Femur (tissue), 1 donor: ENCODE data around the gene FKBP2.
A peak's percentile ranks its signal among the peaks of the same experiment; 100 is the strongest.

ENCODE experiments used
- DNase-seq: peaks from one replicate; pipeline ENCODE4 v3.0.0-alpha.2; 2017

The FKBP2 gene

DNA sequence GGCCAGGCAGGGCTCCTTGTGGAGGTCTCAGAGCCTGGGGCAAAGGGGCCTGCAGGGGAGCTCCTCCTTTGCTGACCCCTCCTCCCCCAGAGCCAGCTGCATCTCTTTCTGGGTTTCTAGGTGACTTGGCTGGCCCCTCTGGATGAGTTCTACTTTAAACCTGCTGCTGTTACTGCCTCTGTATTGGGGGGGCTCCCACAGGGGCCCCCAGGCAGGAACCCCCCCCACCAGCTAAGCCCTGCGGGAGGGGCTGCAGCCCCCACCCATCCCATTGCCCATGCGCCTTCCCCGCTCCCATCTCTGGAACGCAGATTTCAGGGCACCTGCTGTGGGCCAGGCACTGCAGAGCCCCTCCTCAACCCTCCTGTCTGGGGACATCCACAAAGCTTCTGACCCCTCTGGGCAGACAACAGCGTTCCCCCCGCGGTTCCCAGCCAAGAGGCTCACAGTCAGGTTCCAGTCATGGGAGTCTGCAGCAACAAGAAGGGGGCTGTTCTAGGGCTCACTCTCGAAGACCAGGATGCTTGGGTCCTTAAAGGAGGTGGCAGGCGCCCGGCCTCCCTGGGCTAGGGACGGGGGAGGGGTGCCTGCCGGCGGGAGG is 9.6 kb downstream of the FKBP2 start:
- DNase-seq: no peak

DNA sequence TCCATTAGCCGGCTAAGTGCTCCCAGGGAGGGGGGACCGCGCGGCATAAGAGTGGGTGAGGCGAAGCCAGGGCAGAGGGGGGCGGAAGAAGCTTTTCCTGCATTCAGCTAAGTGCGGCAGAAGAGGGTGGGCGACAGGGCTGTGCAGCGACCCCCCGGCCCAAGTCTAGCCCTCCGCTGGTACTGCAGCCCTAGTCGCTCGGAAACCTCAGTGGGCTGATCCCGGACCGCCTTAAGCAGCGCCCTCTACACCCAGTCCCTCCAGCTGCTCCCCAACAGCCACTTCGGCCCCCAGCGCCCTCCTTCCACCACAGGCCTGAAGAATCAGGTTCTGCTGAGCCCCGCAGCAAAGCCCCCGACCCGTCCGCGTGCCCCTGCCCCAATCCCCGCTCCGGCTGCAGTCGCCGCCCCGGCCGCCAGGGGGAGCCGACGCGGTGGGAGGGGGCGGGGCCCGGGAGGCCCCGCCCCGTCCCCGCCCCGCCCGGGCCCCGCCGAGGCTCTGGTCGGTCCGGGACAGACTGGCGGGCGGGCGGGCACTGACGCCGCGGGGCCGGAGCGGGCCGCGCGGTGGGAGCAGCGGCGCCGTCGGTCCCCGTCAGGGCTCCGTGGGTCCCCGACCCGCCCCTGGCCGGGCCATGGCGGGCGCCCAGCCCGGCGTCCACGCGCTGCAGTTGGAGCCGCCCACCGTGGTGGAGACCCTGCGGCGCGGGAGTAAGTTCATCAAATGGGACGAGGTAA is 10.3 kb downstream of the FKBP2 start, which contains the start of gene PLCB3:
TSS of gene PLCB3 (plus strand) at position 515 of the 737 bp plus-strand sequence. CDS start at position 635, 120 bp downstream.
- DNase-seq: peak; percentile 76

DNA sequence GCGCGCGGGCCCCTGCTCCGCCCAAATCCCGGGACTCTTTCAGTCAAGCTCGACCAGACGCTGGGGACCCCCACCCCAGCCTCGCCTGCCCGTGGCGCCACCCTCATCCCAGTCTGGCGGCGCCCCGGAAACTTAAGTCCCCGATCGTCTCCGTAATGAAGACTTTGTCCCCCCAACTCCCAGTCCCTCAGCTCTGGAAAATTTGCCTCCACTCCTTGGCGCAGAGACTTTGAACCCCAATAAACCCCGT is 10.8 kb downstream of the FKBP2 start:
- no peak for DNase-seq

DNA sequence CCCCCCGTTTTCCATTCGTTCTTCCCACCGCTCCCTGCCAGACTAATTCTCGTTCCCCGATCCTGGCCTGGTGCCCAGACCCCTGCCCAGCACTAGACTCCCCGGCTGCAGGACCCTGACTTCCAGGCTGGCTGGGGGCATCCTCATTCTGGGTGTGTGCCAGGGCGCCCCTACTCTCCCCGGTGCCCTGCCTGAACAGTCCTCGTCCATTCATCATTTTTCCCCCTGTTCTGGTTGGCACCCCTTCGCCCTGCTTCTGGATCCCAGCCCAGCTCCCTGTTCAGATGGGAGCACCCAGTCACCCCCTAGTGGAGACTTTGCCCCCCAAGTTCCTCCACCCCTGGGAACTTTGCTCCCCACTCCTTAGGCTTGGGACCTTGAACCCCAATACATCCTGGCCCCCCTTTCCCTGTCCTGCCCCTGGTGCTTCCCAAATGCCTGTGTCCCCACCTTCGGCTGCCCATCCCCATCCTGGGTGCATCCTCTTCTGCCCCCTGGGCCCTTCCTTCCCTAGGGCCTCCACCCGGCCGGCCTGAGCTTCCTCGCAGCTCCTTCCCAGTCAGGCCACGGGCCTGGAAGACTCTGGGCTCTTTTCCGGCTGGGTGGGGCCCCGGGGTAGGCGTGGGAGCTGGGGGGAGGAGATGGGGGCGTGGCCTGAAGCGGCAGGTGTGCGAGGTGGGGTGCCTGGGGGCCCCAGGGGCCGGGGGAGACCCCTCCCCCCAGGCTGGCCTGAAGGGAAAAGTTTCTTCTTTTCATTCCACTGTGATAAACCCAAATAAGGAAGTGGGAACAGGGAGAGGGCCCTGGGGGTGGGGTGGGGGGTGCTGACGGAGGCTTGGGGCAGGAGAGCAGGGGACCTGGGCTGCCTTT is 11.3 kb downstream of the FKBP2 start:
- DNase-seq: no peak

DNA sequence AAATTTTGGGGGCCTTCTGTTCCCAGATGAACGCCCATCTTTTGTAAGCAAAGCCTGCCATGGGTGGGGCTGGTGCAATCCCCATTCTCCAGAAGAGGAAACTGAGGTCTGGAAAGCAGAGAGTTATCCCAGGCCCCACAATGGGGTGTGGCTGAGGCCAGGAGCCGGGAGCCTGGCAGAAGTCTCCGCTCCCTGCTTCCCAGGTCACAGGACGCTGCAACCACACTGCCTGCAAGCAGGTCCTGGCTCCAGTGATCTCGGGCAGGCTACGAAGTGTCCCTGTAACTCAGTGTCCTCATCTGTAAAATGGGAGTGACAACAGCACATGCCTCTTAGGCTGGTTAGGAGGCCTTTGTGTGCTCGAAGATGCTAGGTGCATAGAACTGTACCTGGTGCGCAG is 12.1 kb downstream of the FKBP2 start:
- DNase-seq: no peak

DNA sequence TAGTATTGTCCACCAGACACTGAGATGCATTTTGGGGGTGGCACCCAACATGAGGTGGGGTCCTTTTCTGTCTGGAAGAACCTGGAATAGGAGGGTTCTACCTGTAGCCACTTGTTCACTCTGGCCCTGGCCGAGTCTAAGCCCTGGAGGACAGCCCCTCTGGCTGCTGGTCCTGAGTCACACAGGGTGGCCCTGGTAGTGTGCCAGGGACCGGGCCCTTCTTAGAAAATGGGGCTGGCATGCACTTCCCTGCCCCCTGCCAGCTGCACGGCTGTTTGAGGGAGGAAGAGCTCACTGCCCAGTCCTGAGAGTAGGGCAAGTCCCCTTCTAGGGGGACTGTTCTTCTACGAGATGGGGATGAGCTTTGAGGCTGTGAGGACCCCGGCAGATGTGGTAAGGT is 12.6 kb downstream of the FKBP2 start:
- DNase-seq: no peak

DNA sequence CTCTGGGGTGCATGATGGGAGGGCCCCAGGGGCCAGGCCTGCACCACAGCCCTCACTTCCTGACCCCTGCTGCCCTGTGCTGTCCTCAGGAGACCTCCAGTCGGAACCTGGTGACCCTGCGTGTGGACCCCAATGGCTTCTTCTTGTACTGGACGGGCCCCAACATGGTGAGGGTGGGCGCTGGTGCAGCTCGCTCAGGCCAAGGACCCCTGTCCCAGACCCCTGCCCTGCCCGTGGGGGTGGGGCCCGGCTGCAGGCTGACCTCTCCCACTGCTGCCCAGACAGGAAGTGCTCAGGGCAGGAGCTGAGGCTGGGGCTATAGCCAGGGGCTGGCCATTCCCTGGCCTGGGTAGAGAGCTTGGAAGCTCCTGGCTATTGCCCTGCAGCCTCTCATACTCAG is 13.4 kb downstream of the FKBP2 start:
- no peak for DNase-seq

DNA sequence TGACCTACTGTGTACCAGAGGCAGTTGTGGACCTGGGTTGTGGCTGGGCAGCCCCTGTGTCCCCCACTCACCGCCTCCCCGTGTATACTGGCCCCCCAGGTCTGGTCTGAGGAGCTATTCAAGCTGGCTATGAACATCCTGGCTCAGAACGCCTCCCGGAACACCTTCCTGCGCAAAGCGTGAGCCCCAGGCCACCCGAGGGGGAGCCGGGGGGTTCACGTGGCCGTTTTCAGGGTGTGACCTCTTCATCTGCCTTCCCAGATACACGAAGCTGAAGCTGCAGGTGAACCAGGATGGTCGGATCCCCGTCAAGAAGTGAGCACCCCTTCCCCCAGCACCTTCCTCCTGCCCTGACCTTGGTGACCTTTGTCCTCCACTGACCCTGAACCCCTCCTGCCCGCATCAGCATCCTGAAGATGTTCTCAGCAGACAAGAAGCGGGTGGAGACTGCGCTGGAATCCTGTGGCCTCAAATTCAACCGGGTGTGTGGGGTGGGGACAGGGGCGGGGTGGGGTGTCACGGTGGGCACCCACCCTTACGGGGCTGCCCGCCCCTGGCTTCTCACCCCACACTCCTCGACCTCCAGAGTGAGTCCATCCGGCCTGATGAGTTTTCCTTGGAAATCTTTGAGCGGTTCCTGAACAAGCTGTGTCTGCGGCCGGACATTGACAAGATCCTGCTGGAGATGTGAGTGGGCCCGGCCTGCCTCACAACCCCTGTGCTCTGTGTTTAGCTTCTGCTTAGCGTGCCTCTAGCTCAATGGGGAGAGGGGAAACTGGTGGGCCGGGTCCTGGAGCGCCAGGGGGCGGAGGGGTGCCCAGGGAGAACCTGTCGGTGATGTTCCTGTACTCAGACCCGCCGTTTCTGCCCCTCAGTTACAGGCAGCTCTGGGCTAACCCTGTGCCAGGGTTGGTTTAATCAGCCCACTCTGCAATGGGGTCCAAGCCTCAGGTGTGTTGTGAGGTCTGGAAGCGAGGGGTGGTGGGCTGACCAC is 14.5 kb downstream of the FKBP2 start:
- DNase-seq: no peak

DNA sequence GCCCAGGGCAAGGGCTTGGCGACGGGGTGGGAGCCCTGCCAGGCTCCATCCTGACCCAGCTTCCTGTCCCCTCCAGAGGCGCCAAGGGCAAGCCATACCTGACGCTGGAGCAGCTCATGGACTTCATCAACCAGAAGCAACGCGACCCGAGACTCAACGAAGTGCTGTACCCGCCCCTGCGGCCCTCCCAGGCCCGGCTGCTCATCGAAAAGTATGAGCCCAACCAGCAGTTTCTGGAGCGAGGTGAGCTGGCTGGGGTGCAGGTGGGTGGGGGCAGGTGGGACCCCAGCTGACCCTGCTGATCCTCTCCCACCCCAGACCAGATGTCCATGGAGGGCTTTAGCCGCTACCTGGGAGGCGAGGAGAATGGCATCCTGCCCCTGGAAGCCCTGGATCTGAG is 15.4 kb downstream of the FKBP2 start:
- no peak for DNase-seq

DNA sequence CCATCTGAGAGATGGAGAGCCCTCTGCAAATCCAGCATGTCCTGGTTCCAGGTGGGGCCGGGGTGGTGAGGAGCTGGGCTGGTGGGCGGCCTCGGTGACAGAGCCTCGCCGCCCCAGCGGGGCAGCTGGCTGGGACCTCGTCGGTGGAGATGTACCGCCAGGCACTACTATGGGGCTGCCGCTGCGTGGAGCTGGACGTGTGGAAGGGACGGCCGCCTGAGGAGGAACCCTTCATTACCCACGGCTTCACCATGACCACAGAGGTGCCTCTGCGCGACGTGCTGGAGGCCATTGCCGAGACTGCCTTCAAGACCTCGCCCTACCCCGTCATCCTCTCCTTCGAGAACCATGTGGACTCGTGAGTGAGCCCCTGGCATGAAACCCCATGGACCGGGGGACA is 17.5 kb downstream of the FKBP2 start:
- no peak for DNase-seq

DNA sequence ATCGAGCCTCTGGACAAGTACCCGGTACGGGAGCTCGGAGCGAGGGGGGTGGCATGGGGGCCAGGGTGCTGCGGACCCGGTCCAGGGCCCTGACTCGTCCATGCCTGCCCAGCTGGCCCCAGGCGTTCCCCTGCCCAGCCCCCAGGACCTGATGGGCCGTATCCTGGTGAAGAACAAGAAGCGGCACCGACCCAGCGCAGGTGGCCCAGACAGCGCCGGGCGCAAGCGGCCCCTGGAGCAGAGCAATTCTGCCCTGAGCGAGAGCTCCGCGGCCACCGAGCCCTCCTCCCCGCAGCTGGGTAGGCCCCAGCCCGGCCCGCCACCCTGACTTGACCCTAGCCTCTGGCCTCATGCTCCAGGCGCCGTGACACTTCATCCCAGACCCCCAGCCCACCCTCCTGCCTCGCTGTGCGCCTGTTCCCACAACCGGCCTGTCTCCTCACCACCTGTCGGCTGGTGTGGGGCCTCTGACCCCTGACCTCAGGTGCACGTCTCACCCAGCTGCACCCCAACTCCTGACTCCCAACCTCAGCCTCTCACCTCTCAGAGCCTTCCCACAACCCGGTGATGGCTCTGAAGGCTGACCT is 18.1 kb downstream of the FKBP2 start:
- no peak for DNase-seq

DNA sequence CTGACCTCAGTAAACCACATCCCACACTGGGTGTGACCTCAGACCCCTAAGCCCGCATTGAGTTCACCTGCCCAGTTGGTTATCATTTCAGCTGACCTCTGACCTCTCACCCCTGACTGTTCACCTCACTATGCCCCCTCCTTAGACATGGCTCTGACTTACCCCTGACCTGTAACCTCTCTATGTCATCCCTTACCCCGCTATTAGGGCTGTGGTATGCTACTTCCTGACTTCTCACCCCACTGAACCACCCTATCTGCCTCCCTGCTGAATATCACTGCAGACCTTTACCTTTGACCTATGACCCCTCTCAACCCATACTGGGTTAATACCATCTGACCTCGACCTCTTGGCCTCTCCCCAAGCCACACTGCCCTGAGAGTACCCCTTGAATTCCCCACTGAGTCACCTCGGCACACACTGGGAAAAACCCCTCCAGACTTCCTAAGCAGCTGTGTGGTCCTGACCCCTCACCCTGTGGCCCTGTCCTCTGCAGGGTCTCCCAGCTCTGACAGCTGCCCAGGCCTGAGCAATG is 18.7 kb downstream of the FKBP2 start:
- no peak for DNase-seq

DNA sequence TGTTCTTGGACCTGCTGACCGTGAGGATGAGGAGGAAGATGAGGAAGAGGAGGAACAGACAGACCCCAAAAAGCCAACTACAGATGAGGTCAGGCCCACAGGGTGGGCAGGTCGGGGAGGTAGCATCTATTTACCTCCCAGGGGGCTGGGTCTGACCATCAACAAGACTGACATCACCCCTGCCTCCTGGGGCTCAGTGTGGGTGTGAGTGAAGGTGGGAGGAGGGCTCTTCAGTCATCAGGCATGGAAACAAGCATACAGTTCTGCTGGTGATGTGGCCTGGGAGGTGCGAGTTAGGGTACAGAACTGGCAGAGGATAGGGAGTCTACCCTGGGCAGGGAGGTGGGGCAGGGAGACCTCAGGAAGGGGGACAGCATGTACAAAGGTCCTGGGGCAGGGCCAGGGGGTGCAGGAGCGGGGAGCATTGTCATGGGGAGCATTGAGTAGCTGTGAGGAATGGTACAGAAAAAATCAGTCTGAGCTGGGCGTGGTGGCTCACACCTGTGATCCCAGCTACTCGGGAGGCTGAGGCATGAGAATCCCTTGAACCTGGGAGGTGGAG is 19.3 kb downstream of the FKBP2 start:
- DNase-seq: no peak

DNA sequence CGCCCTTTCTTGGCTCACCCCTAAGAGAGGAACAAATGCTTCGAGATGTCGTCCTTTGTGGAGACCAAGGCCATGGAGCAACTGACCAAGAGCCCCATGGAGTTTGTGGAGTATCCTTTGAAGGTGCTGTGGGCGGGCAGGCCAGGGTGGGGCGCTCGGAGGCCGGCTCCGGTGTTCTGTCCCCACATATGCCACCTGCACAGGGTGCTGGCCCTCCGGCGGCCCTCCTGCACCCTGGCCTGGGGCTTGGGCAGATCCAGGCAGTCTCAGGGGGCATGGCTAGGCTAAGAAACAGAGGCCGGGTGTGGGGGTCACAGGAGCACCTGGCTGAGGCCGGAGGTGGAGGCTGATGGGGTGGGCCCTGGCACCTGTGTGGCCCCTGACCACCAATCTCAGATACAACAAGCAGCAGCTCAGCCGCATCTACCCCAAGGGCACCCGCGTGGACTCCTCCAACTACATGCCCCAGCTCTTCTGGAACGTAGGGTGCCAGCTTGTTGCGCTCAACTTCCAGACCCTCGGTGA is 20.7 kb downstream of the FKBP2 start:
- DNase-seq: no peak

DNA sequence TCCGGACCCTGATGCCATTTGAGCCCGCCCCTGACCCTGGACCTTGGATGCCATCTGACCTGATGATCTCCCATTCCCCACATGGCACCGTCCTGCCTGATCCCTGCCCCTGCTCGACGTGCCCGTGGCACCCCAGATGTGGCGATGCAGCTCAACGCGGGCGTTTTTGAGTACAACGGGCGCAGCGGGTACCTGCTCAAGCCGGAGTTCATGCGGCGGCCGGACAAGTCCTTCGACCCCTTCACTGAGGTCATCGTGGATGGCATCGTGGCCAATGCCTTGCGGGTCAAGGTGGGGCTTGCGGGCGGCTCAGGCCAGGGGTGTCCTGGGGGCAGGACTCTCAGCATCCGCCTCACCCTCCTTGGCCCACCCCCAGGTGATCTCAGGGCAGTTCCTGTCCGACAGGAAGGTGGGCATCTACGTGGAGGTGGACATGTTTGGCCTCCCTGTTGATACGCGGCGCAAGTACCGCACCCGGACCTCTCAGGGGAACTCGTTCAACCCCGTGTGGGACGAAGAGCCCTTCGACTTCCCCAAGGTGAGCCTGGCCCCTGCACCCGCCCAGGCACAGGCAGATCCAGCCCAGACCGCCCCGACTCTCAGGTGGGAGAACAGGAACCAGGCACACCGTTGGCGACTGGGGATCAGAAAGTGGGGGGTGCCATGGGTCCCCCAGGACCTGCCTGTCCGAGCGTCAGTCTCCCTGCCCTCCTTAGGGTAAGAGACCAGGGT is 21.5 kb downstream of the FKBP2 start:
- no peak for DNase-seq

DNA sequence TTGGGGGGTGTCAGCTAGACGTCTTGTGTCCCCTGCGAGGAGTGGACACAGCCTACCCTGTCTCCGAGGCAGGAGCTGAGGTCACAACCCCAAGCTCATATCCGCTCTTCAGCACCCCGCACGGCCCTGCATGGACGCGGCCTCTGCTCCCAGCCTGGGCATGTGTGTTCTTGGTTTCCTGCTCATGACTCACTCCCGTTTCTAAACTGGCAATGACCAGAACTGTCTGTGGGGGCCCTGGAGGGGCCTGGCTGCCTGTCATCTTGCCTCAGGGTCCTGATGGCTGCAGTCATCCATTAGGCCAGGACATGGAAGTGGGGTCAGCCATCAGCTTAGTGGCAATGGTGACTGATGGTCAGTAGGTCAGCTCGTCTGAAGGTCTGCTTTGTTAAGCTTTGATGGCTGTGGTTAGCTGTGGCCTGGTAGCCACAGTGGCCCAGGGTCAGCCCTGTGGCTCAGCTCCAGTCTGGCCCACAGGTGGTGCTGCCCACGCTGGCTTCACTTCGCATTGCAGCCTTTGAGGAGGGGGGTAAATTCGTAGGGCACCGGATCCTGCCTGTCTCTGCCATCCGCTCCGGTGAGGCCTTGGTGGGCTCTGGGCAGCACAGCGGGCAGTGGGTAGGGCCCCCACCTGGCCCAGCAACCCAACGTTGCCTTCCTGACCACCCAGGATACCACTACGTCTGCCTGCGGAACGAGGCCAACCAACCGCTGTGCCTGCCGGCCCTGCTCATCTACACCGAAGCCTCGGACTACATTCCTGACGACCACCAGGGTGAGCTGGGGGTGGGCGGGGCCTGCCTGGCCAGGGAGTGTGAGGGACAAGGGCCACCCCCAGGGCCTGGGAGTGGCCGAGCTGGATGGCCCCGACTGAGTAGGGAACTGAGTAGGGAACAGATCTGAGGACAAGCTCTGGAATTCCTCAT is 22.4 kb downstream of the FKBP2 start:
- peak; percentile 25 for DNase-seq

DNA sequence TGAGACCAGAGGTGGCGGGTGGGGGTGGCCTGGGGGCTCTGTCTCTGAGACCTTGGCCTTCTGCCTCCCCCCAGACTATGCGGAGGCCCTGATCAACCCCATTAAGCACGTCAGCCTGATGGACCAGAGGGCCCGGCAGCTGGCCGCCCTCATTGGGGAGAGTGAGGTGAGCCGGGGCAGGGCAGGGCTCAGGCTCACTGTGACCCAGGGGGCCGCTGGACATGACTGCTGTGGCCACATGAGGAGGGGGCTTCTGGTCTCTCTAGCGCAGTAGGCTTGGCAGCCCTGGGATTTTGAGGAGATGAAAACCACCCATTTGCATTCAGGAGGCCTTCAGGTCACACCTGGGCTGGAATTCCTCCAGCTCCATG is 23.0 kb downstream of the FKBP2 start:
- peak; percentile 25 for DNase-seq

DNA sequence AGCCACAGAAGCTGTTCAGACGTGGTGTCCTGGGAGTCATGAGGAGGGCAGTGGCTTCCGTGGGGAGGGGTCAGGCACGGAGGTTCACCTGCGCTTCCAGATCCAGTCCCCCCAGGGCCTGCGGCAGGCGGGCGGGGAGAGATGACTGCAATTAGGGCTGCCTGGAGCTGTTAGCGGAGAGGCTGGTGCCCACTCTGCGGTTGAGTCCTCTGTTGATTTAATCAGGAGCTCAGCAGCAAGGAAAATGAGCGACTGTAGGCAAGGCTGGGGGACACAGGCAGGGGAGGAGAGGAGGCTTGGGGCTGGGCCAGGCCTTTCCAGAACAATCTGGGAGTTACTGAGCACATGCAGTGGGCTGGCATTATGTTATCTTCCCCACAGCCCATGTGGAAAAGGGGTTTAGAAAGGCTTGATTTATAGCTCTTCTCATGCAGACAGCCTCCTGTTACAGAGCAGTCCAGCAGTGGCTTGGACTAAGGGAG is 23.5 kb downstream of the FKBP2 start:
- DNase-seq: peak; percentile 24
